Aorta (tissue), 5 donors: ENCODE results near the gene GNPDA1. TPM values are rescaled to one million over a fixed set of nuclear protein-coding genes. Genes with fewer than 3 reads are reported as not detected.
"Not testable (repeated sequence)": the region's sequence is repeated elsewhere in the genome, so short reads cannot be mapped to it uniquely, and the experiment has no call there.

ENCODE experiments used
- ATAC-seq: fragments of 200-7000 bp; cut with Tn5 transposase; one replicate; pipeline ENCODE4 v1.9.1; 2022; ENCODE audit warnings: moderate library complexity; ENCODE audit not compliant: low FRiP score
- DNase-seq, 2 donors: peaks; one replicate each; pipeline ENCODE4 v3.0.0-alpha.2; 2020
- H3K27ac ChIP-seq, 2 donors: one replicate each; pipeline ENCODE4 v1.5.1; 2013; ENCODE audit warnings: low read length in 2 of 2, mild to moderate bottlenecking in 2 of 2, moderate library complexity in 2 of 2, control low read depth in 1 of 2, inconsistent platforms in 1 of 2, low read depth in 1 of 2
- H3K27me3 ChIP-seq, 2 donors: one replicate each; pipeline ENCODE4 v1.6.1; 2013; ENCODE audit warnings: control low read depth in 1 of 2, low read length in 1 of 2, mild to moderate bottlenecking in 1 of 2, moderate library complexity in 1 of 2; ENCODE audit not compliant: insufficient read depth in 2 of 2, control insufficient read depth in 1 of 2
- H3K36me3 ChIP-seq, 2 donors: one replicate each; pipeline ENCODE4 v1.6.1; 2013; ENCODE audit warnings: control low read depth in 1 of 2, low read length in 1 of 2, mild to moderate bottlenecking in 1 of 2; ENCODE audit not compliant: insufficient read depth in 2 of 2, control insufficient read depth in 1 of 2
- H3K4me1 ChIP-seq, 2 donors: one replicate each; pipeline ENCODE4 v1.6.1; 2013; ENCODE audit warnings: low read length in 2 of 2, control low read depth in 1 of 2, mild to moderate bottlenecking in 1 of 2, moderate library complexity in 1 of 2; ENCODE audit not compliant: insufficient read depth in 2 of 2, control insufficient read depth in 1 of 2
- H3K4me3 ChIP-seq, 2 donors: one replicate each; pipeline ENCODE4 v1.5.1; 2013; ENCODE audit warnings: low read length in 2 of 2, control low read depth in 1 of 2, mild to moderate bottlenecking in 1 of 2
- H3K9me3 ChIP-seq: one replicate; pipeline ENCODE4 v1.6.1; 2013; ENCODE audit warnings: mild to moderate bottlenecking, low read length; ENCODE audit not compliant: control insufficient read depth
- WGBS, 2 donors: extraction: QIAGEN DNeasy Blood & Tissue Kit; methylation state at CpG; one replicate each; pipeline ENCODE4 v1.1.7; 2013; 5-methylcytosine and 5-hydroxymethylcytosine counted together
- intact Hi-C, 2 donors: fragments of 100-400 bp; cut with DNase I; formaldehyde crosslinking; loops; one replicate each; pipeline versions ENCODE4 v1.14.2 to v1.15.0; 2022
- long read RNA-seq, 2 donors: library from polyadenylated mRNA; unstranded; transcript quantifications; one replicate each; pipeline ENCODE4 v2.0.0, GENCODE V29; 2020 to 2021
- polyA plus RNA-seq, 2 donors: library from polyadenylated mRNA; stranded (reverse); fragments of 200-250 nt; gene quantifications; one replicate each; pipeline ENCODE4 v1.2.3, GENCODE V29; 2013
- total RNA-seq, 2 donors: library from RNA; stranded (reverse); fragmentation: NEBNext Ultra II Directional; extraction: Animal tissue kit (Norgen Biotek cat#: 25700); gene quantifications; one replicate each; pipeline ENCODE4 v1.2.1, GENCODE V29; 2021
- donor health status: healthy with polysubstance abuse.
- donor health status: Bipolar disorder and iron deficiency.
- donor health status: DM: no; HTN: no; CAD: no.
- donor health status: DM: no; HTN: no; CAD: no.
- donor health status: DM: yes; HTN: yes; CAD: no.

The GNPDA1 gene
- total RNA-seq (10 to 100 TPM; 18.7 to 21.5 TPM), polyA plus RNA-seq (10 to 100 TPM; 13.0 to 24.0 TPM)
- long read RNA-seq, donor 1, transcript GNPDA1-202 (8 exons, 2,319 nt), result minor isoform, 10 of 128 reads
- long read RNA-seq, donor 1, transcript GNPDA1-201 (7 exons, 2,273 nt), result major isoform, 86 of 128 reads
- long read RNA-seq, donor 1, partial matches to known transcripts, result 11 of 128 reads
- long read RNA-seq, donor 1, other reads (novel, unspliced or antisense), result 17 of 128 reads
- long read RNA-seq, donor 2, transcript GNPDA1-201 (7 exons, 2,273 nt), result major isoform, 12 of 17 reads
- long read RNA-seq, donor 2, partial matches to known transcripts, result 0 of 17 reads
- long read RNA-seq, donor 2, other reads (novel, unspliced or antisense), result 3 of 17 reads

DNA sequence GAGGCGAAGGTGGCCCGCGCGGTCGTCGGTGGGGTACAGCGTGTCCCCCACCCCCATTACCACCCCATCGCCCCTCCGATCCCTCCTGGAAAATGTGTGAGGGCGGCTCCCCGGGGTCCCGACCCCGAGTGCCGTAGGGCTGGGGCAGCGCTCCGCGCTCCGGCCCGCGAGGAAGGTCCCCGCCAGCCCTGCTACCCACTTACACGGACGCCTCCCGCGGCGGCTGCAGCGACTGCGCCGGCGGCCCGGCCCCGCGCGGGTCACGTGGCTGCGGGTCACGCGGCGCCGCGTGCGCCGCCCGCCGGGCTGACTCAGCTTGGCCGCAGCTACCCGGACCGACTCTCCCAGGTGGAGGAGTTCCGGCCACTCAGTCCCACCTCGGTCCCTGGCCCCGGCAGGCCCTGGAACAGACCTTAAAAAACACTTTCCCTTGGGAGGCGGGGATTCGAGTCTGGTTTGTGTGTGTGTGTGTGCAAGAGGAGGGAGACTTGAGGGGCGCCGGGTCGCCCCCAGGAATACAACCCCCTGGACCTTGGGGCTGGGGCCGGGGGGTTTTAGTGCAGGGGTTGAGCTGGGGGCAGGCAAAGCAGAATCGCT lies at the start of gene GNPDA1:
GNPDA1 (minus strand) TSS at position 236 of the 597 bp plus-strand sequence. CDS start 992 bp downstream, outside the sequence.
- ATAC-seq (peak; percentile 93), DNase-seq (peak; percentile 89 to 93)
- intact Hi-C loops, result loop anchor here (5.0 to 10.0 kb wide), 5 partner anchors 44 to 134 kb away; no protein-coding TSS in a partner anchor
- Histone ChIP-seq H3K9me3 (no peaks in the 10 kb centered on the region), H3K4me3 (peak within 1 kb of the TSS; percentile 63 to 83), H3K27me3 (no peaks in the 10 kb centered on the region), H3K36me3 (no peaks in the 10 kb centered on the region), H3K27ac (peak within 1 kb of the TSS in 1 of 2 donors; percentile 69), H3K4me1 (no peaks in the 10 kb centered on the region)
- 1% methylated on average over 58 of the region's 58 CpGs for WGBS, 2 donors

DNA sequence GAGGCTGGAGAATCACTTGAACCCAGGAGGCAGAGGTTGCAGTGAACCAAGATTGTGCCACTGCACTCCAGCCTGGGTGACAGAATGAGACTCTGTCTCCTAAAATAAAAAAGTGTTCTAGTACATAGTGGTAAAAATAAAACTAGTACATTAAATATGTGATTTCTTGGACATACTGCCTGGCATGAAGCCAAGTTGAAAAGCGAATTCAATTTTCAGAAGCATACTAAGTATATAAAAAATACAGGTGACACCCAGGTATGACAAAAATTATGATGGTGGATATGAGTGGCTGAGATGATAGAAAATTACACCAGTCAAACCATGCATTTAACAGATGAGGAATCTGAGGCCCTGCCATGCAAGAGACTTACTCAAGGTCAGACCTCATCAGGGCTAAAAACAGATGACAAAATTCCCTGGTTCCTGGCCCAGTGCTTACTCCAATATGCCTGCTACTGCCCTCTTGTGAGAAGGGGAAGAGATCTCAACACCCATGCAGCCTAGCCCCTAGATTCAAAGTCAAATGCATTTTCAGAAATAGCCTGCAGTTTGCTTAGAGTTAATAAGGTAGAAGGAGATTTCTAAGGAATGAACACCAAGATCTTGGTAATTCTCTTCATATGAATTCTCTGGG lies 46.6 kb upstream of the GNPDA1 start:
- no peaks in the 10 kb centered on the region for H3K36me3 ChIP-seq
- no peak for ATAC-seq
- 23 to 28% methylated on average over 1 of the region's 1 CpG for WGBS, 2 donors
- H3K27me3 ChIP-seq, result no peaks in the 10 kb centered on the region
- no peak for DNase-seq
- intact Hi-C loops, result loop anchor here in 1 of 2 donors (5.0 kb wide), 1 partner anchor 47 kb away; the partner anchor contains the start of gene GNPDA1
- H3K9me3 ChIP-seq, result no peaks in the 10 kb centered on the region
- H3K4me3 ChIP-seq, result no peak overlapping the region
- peaks cover 0 to 3% of the 10 kb centered on the region in 2 donors for H3K4me1 ChIP-seq
- no peak overlapping the region for H3K27ac ChIP-seq

DNA sequence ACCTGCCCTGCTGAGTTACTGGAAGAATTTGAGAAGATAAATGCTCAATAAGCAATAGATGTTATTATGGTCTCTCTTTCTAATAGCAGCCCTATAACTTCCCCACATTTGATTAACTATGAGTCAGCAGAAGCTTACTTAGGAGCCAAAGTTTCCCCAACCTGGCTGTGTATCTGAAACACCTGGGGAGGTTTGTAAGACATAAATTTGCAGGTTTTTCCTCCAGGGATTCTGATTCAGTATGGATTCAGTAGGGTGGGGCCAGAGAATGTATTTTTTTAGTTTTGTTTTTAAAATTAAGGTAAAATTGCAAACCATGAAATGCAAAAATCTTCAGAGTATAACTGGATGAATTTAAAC lies 44.9 kb upstream of the GNPDA1 start:
- intact Hi-C loops, result loop anchor here in 1 of 2 donors (5.0 kb wide), 1 partner anchor 45 kb away; the partner anchor contains the start of gene GNPDA1
- H3K4me3 ChIP-seq, result no peak overlapping the region
- ATAC-seq (no peak), DNase-seq (no peak)
- H3K27me3 ChIP-seq, result no peaks in the 10 kb centered on the region
- no peaks in the 10 kb centered on the region for H3K9me3 ChIP-seq
- no peaks in the 10 kb centered on the region for H3K4me1 ChIP-seq
- no peak overlapping the region for H3K27ac ChIP-seq
- no peaks in the 10 kb centered on the region for H3K36me3 ChIP-seq

DNA sequence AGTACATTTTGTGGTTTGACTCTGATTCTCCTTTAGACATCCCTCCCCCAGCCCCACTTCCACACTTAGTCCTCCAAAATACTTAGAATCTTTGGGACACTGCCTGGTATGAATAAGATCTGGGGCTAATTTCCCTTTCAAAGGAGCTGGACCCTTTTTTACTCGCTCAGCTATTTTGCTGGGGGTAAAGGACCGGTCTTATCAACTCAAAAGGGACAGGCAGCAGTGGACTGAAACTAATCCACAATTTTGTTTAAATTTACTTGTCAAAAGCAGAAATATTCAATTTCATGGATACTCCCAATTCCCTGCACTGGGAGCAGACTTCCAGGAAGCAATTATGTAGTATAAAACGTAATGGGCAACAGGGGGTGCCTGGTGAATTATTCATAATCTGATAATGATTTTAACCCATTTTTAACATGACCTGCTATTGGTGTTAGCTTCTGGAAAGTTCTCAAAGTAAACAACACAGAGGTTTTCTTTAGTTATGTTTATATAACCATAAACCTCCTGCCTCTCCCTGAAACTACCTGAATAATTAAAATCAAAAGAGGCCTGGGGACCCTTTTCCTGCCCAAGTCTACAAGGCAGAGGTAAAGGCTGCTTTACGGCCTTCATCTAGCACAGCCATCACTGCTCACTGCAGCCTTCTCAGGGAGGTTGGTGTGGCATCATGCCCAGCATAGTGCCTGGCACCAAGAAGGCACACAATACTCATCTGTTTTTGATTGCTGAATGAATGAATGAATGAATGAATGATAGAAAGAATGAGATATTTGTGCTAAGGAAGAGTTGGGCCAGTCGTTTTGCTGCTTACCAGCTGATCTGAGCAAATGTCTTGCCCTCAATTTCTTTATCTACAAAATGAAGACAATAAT lies 44.2 kb upstream of the GNPDA1 start:
- H3K4me3 ChIP-seq, result no peak overlapping the region
- WGBS, 2 donors, result 62 to 67% methylated on average over 5 of the region's 5 CpGs
- ATAC-seq (no peak), DNase-seq (no peak)
- H3K27ac ChIP-seq, result no peak overlapping the region
- H3K27me3 ChIP-seq, result no peaks in the 10 kb centered on the region
- no peaks in the 10 kb centered on the region for H3K4me1 ChIP-seq
- intact Hi-C loops, result loop anchor here in 1 of 2 donors (5.0 kb wide), 1 partner anchor 45 kb away; the partner anchor contains the start of gene GNPDA1
- H3K36me3 ChIP-seq, result no peaks in the 10 kb centered on the region
- no peaks in the 10 kb centered on the region for H3K9me3 ChIP-seq

DNA sequence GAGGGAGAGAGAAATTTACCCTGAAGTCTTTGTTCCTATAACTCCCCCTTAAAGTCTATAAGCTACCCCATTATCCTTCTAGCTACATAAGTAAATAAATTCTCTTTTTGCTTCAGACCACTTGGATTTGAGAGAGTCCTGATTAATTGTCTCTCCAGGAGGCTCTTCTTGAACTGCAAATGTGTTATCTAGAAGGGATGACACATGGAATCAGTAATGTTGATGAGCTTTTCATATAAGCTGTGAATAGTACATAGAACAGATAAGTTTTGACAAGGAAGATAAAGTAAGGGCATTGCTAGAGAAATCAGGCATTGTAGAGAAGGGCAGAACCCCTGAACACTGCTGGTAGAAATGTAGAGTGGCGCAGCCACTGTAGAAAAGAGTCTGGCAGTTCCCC lies 42.5 kb upstream of the GNPDA1 start:
- Histone ChIP-seq H3K27me3 (no peaks in the 10 kb centered on the region), H3K4me1 (no peaks in the 10 kb centered on the region), H3K27ac (no peak overlapping the region), H3K36me3 (no peaks in the 10 kb centered on the region), H3K9me3 (no peaks in the 10 kb centered on the region), H3K4me3 (no peak overlapping the region)
- WGBS, 2 donors, result 98 to 100% methylated on average over 1 of the region's 1 CpG
- ATAC-seq (no peak), DNase-seq (no peak)
- intact Hi-C loops, result loop anchor here in 1 of 2 donors (5.0 kb wide), 1 partner anchor 43 kb away; the partner anchor contains the start of gene GNPDA1

DNA sequence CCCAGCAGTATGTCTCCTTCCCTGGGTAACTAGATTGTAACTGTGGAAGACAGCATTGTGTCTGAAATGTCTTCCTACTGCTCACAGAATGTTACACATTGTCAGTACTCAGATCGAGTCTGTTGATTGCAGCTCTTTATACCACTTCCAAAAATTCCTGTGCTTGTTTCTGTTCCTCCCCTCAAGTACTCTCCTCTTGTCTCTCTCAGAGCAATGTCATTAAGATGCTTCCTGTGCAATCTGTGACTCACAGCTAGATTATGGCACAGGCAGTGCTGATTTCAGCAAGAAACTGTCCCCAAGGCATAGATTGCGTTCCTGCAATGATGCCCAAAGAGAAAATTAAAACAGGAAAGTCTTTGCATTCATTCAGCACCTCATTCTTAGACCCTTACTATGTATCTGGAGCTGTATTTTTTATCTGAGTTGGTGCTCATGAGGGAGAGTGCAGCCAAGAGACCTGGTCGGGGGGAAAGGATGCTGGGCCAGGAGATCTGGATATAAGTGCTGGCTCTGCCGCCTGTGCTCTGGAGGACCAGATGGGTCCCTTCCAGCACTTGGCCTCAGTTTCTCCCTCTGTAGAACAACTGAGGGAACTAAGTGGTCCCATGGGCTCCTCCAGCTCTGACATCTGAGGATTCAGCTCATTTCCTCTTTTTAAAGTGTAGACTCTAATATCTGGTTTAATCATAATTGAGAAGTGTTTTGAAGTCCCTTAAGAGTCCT lies 40.8 kb upstream of the GNPDA1 start:
- intact Hi-C loops, result no loop called here
- DNase-seq, result no peak
- Histone ChIP-seq H3K27ac (no peak overlapping the region), H3K9me3 (no peaks in the 10 kb centered on the region), H3K27me3 (no peaks in the 10 kb centered on the region), H3K36me3 (no peaks in the 10 kb centered on the region), H3K4me1 (no peaks in the 10 kb centered on the region), H3K4me3 (no peak overlapping the region)
- WGBS, 2 donors, result 11 to 21% methylated on average over 4 of the region's 4 CpGs
- peak; percentile 73 for ATAC-seq

DNA sequence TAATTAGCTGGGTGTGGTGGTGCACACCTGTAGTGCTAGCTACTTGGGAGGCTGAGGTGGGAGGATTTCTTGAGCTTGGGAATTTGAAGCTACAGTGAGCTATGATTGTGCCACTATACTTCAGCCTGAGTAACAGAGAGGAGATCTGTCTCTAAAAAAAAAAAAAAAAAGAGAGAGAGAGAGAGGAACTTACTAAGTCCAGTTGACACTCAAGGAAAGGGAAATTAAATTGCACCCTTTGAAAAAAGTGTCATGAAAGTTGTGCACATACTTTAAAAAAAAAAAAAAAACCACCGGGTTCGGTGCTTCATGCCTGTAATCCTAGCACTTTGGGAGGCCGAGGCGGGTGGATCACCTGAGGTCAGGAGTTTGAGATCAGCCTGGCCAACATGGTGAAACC lies 39.2 kb upstream of the GNPDA1 start:
- H3K4me1 ChIP-seq, H3K9me3 ChIP-seq, H3K27ac ChIP-seq, ATAC-seq, H3K4me3 ChIP-seq, H3K27me3 ChIP-seq, DNase-seq, H3K36me3 ChIP-seq, intact Hi-C loops: not testable (repeated sequence)
- 94% methylated on average over 2 to 4 of the region's 4 CpGs for WGBS, 2 donors

DNA sequence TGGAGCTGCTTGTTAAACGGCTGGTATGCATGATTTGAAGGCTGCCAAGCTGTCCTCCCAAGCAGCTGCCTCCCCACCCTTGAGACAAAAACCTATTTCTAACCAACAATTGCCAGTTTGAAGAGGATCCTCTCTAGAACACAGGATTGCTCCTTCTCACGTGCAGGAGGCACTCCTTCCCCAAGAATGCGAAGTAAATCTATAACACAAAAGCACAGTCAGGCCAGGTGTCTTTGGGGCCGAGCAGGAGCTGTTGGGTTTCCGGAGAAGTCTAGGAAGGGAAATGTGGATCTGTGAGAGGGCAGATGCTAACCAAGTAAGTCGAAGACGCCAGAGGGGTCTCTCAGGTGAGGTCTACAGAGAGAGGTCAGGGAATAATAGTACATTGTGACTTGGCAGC lies 35.4 kb upstream of the GNPDA1 start:
- intact Hi-C loops, result no loop called here
- Histone ChIP-seq H3K9me3 (no peaks in the 10 kb centered on the region), H3K27ac (no peak overlapping the region), H3K4me3 (no peak overlapping the region), H3K36me3 (no peaks in the 10 kb centered on the region), H3K4me1 (no peaks in the 10 kb centered on the region), H3K27me3 (no peaks in the 10 kb centered on the region)
- ATAC-seq, result no peak
- WGBS, 2 donors, result 71 to 72% methylated on average over 7 of the region's 7 CpGs
- DNase-seq, result no peak
